Umbilical cord (tissue), 2 donors: ENCODE data around the gene PROS1. TPM values are rescaled to one million over a fixed set of nuclear protein-coding genes. Genes with fewer than 3 reads are reported as not detected.

Source experiments
- DNase-seq: peaks from one replicate; pipeline ENCODE4 v3.0.0-alpha.2; 2015; ENCODE audit warnings: low spot score
- total RNA-seq: library from RNA; depleted of rRNA; stranded (reverse); fragments of >200 nt; gene quantifications from one replicate; pipeline ENCODE4 v1.2.3, GENCODE V29; 2014; ENCODE audit warnings: low replicate concordance; ENCODE audit not compliant: insufficient read depth

Gene PROS1
- total RNA-seq, result 32.5 TPM

- DNase-seq, result peak; percentile 94
These were observed at the start of gene PROS1 for GRCh38 chr3:93973131-93974126. TSS of gene PROS1 (minus strand) at chr3:93973896. CDS start at chr3:93973749, 147 bp downstream.

- no peak for DNase-seq
These were observed 46.6 kb upstream of the PROS1 start for GRCh38 chr3:94020293-94020692.

- no peak for DNase-seq
These were observed 46.0 kb upstream of the PROS1 start for GRCh38 chr3:94019659-94020058.

- DNase-seq, result no peak
These were observed 41.3 kb upstream of the PROS1 start for GRCh38 chr3:94015025-94015424.

GRCh38 chr3:94012185-94012584 lies 38.5 kb upstream of the PROS1 start:
- no peak for DNase-seq

GRCh38 chr3:94011233-94011711 lies 37.6 kb upstream of the PROS1 start:
- no peak for DNase-seq

GRCh38 chr3:94009608-94010007 lies 35.9 kb upstream of the PROS1 start:
- no peak for DNase-seq

GRCh38 chr3:94008253-94008652 lies 34.6 kb upstream of the PROS1 start:
- DNase-seq, result no peak

GRCh38 chr3:94004301-94004910 lies 30.7 kb upstream of the PROS1 start:
- DNase-seq, result peak; percentile 59

- DNase-seq, result no peak
These were observed 28.3 kb upstream of the PROS1 start for GRCh38 chr3:94001827-94002495.

GRCh38 chr3:94001191-94001590 lies 27.5 kb upstream of the PROS1 start:
- no peak for DNase-seq

GRCh38 chr3:93994056-93994455 lies 20.4 kb upstream of the PROS1 start:
- DNase-seq, result no peak

GRCh38 chr3:93992207-93992606 lies 18.5 kb upstream of the PROS1 start:
- DNase-seq, result no peak

- DNase-seq, result no peak
These were observed 17.9 kb upstream of the PROS1 start for GRCh38 chr3:93991631-93992030.

GRCh38 chr3:93989241-93989640 lies 15.5 kb upstream of the PROS1 start:
- no peak for DNase-seq

GRCh38 chr3:93988764-93989163 lies 15.1 kb upstream of the PROS1 start:
- DNase-seq, result no peak

GRCh38 chr3:93988283-93988682 lies 14.6 kb upstream of the PROS1 start:
- no peak for DNase-seq

GRCh38 chr3:93984618-93985017 lies 10.9 kb upstream of the PROS1 start:
- DNase-seq, result no peak

GRCh38 chr3:93983408-93983807 lies 9.7 kb upstream of the PROS1 start:
- no peak for DNase-seq

GRCh38 chr3:93981649-93982048 lies 8.0 kb upstream of the PROS1 start:
- DNase-seq, result no peak

- peak; percentile 100 for DNase-seq
These were observed 6.4 kb upstream of the PROS1 start, which contains the start of gene ARL13B for GRCh38 chr3:93979850-93980676. TSS of gene ARL13B (plus strand) at chr3:93980155. CDS start at chr3:93980424, 269 bp downstream.
